ENCODE measurements around the gene FUT6. TPM values are rescaled to one million over a fixed set of nuclear protein-coding genes. Genes with fewer than 3 reads are reported as not detected.

The FUT6 gene
- polyA plus RNA-seq, 12 donors: 0.15 to 0.40 (median 0.16) TPM; not detected in 9

GRCh38 chr19:5806133-5806489 lies 33.4 kb downstream of the FUT6 start:
- DNase-seq: no peak

DNA sequence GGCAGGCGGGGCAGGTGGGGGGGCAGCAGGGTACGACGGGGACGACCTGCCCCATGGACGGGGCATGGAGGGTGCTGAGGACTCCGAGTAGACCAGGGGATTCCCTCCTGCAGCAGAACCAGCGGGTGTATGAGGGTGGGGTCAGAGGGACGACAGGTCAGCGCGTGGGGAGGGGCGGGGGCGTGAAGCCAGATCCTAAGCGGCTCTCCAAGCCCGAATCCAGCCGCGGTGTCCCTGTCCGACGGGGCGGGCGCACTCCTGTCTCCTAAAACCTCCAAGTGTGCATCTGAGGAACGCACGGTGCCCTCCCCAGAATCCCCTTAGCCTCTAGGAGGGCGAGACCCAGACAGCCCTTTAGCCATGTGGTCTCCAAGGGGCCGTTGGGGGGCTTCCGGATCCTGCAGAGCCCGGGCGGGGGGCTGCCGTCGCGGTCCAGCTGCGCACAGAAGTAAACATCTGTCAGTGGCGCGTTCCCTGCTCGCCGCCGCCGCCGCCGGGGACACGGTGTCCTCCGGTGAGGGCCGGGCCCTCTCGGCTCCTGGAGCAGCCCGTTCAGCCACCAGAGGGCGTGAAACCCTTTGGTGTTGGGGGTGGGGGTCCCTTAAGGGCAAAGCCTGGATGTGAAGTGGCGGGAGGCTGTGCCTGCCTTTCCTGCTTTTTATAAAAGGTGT lies 33.9 kb downstream of the FUT6 start:
- peak; percentile 36 for DNase-seq

DNA sequence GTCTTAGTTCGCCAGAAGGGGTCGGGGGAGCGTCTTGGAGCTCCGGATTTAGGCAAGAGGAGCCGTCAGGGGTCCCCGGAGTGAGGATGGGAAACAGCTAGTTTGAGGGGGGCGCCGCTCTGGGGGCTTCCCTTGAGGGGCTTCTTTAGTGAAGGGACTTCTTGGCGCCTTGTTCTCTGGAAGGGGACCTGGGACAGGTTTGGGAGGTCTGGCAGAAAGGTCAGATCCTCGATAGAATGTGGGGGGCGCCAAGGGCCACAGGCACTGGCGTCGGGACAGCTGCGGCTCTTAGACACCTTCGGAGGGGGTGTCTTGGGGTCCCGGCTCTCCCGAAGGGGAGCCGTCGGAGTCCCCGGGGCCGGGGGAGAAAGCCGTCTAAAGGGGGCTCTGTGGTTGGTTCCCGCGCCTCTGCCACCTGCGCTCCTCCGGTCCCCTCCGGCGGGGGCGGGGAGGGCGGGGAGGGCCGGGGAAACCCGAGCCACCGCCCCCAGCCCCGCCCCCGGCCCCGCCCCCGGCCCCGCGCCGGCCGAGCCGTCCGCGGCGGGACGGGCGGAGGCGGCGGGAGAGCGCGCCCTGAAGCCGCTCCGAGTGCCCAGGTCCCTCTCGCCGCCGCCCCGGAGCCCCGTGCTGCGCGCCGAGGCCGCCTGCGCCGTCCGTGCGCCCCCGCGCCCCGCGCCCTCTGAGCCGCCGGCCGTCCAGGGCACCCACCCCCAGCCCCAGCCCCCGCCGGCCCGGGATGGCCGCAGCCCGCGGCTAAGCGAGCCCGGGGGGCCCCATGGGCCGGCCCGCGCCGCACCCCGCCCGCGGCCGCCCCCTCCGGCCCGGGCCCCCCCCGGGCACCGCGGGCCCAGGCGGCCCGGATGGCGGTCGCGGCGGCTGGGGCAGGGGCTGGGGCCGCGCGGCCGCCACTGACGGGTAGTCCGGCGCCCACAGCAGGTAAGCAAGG lies 34.7 kb downstream of the FUT6 start, which contains the start of gene NRTN:
Gene NRTN (plus strand): TSS at position 552 of the 946 bp plus-strand sequence. CDS start 19,099 bp downstream, outside the sequence.
- DNase-seq: no peak

- DNase-seq: peak; percentile 91
Measured at GRCh38 chr19:5803752-5804515, 35.6 kb downstream of the FUT6 start.

DNA sequence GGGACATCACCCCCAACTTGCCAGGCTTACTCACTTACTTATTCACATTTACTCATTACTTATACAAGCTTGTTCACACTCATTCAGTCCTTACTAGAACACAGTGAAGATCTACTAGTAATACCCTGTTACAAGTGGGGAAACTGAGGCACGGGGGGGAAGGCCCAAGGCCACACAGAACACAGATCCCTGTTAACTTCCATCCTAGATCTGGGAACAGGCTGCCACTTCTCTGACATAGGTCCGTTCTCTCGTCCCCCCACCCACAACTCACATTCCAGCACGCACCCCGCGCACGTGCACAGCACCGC lies 36.1 kb downstream of the FUT6 start:
- DNase-seq: peak; percentile 20

GRCh38 chr19:5801796-5802619 lies 37.5 kb downstream of the FUT6 start:
- DNase-seq: no peak

DNA sequence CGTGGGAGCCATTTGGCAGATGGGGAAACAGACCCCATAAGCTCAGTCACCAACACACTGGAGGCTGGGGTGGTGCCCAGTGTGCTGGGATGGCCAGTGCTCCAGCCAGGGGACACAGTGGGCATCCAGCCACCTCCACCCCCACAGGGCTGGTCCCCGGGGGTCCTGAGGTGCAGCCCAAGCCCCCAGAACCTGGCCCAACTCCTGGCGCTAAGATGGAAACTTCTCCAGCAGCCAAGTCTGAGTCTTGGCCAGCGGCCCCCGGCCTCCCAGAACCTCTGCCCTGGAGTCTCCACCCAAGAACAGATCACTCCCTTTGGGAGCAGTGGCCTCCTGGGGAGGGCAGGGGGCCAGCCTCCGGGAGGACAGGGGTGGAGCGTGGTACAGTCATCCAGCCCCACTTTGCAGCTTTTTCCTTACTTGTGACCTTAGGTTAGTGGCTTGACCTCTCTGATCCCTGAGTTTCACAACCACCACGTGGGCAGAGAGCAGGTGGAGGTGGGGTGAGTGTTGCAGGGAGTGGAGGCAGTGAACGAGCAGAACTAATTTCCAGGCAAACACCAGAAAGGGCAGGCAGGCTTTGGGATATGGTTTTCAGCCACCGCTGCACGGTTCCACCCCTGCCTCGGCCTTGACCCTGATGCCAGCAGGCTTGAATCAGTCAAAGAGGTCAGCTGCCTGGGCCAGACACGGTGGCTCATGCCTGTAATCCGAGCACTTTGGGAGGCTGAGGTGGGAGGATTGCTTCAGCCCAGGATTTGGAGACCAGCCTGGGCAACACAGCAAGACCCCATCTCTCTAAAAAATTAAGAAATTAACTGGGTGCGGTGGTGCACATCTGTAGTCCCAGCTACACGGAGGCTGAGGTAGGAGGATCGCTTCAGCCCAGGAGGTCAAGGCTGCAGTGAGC lies 38.9 kb downstream of the FUT6 start:
- DNase-seq: no peak

- DNase-seq: no peak
Measured at GRCh38 chr19:5799247-5800241, 40.0 kb downstream of the FUT6 start.

DNA sequence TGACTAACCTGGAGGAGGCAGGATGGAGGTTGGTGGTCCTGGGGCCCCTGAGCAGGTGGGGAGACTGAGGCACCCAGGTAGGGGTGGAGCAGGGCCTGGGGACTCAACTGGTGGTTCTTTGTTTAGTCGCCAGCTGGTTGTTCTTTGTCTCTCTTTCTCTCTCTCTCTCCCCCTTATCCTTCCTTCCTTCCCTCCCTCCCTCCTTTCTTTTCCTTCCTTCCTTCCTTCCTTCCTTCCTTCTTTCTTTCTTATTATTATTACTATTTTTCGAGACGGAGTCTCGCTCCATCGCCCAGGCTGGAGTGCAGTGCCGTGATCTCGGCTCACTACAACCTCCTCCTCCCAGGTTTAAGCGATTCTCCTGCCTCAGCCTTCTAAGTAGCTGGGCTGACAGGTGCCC lies 41.3 kb downstream of the FUT6 start:
- DNase-seq: no peak

GRCh38 chr19:5795382-5795919 lies 44.1 kb downstream of the FUT6 start:
- DNase-seq: no peak

- DNase-seq: no peak
Measured at GRCh38 chr19:5793188-5793587, 46.3 kb downstream of the FUT6 start.

GRCh38 chr19:5792224-5792623 lies 47.3 kb downstream of the FUT6 start:
- DNase-seq: no peak

- peak; percentile 97 for DNase-seq
Measured at GRCh38 chr19:5790559-5791520, 48.7 kb downstream of the FUT6 start, which contains the start of gene DUS3L. DUS3L (minus strand) TSS chr19:5791163; CDS start chr19:5791141, 22 bp downstream.

- no peak for DNase-seq
Measured at GRCh38 chr19:5789886-5790558, 49.5 kb downstream of the FUT6 start.

DNA sequence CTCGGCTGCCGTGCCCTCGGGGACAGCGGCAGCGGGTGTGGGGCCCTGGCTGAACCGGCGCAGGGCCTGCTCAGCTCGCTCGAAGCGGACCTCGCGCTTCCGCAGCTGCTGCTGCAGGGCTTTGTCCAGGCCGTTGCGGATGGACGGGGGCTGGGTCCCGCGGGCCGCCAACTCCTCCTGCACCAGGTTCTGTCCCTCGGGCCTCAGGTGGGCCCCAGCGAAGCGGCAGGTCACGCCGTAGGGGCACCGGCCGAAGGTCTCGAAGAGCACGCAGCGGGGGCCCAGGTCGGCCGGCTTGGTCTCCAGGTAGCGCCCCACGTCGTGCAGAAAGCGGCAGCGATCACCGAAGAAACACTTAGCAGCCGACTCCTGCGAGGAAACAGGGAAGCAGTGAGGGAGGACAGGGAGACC lies 50.1 kb downstream of the FUT6 start:
- no peak for DNase-seq

GRCh38 chr19:5788422-5788821 lies 51.1 kb downstream of the FUT6 start:
- no peak for DNase-seq
